Measurements from ENCODE around the gene CHERP.

Gene CHERP

GRCh38 chr19:16541526-16542044 lies 652 bp downstream of the CHERP start:
- DNase-seq = no peak

- DNase-seq = no peak
These were observed 1.3 kb downstream of the CHERP start for GRCh38 chr19:16540948-16541347.

GRCh38 chr19:16537111-16537510 lies 5.1 kb downstream of the CHERP start:
- no peak for DNase-seq

- no peak for DNase-seq
These were observed 6.1 kb downstream of the CHERP start for GRCh38 chr19:16536130-16536529.

DNA sequence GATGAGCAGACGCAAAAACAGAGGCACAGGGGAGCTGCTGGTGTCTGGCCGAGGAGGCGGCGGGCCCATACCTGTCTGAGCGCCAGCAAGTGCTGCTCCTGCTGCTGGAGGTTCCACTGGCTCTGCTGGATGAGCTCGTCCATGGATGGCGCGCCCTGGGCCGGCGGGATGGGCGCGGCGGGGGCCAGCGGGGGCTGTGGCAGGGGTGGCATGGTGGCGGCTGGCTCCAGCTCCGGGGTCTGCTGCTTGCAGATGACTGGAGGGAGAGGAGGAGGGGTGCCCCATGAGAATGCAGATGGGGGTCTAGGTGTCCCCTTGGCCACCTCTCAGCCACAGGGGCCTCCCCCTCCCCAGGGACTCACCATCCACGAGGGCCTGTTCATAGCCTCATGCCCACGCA lies 6.9 kb downstream of the CHERP start:
- DNase-seq = no peak

- no peak for DNase-seq
These were observed 9.6 kb downstream of the CHERP start for GRCh38 chr19:16532440-16533234.

DNA sequence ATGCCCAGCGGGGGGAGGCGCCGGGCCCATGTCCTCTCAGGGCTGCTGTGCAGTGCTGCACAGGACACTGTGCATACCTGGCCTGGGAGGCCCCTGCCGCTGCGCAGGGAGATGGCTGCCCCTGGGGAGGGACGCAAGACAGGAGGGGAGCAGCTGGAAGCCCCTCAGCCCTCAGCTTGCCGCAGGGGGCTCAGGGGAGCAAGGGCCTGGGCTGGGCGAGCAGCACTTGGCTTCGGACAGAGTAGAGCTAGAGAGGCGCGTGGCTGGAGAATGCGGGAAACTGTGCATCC lies 10.9 kb downstream of the CHERP start:
- no peak for DNase-seq

DNA sequence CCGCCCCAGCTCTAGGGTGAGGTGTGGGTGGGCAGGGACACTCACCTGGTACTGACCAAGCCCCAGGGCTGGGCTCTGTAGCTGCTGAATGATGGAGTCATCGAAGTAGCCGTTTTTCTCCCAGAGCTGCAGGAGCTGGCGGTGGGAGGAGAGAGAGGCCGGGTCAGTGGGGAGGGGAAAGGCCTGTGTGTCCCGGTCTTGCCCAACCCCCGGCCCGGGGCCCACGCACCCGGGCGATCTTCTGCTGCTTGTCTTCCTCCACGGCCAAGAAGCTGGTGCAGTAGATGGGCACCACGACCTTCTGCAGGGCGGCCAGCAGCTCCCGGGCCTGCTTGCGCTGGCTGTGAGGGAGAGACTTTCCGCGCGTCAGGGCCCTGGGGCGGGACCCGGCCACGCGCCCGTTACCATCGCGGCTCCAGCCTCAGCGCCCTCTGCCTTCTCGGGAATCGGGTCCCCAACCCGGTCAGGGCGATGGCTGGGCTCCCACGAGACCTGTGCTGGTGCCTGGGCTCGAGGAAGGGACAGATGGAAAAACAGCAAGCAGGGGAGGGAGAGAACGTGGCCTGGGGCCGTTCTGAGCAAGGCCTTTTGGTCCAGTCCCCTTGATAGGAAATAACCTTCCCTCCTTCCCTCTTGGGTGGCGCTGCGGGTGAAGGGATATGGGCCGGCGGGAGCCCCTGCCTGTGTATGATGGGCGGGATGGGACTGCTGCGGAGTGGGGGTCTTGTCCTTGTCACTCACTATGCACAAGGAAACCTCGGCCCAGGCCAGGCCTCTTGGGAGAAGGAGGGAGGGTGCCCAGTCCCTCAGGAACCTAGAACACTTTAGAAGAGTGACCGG lies 11.5 kb downstream of the CHERP start:
- no peak for DNase-seq

- no peak for DNase-seq
These were observed 12.6 kb downstream of the CHERP start for GRCh38 chr19:16529466-16530144.

- no peak for DNase-seq
These were observed 14.2 kb downstream of the CHERP start for GRCh38 chr19:16527971-16528521.

DNA sequence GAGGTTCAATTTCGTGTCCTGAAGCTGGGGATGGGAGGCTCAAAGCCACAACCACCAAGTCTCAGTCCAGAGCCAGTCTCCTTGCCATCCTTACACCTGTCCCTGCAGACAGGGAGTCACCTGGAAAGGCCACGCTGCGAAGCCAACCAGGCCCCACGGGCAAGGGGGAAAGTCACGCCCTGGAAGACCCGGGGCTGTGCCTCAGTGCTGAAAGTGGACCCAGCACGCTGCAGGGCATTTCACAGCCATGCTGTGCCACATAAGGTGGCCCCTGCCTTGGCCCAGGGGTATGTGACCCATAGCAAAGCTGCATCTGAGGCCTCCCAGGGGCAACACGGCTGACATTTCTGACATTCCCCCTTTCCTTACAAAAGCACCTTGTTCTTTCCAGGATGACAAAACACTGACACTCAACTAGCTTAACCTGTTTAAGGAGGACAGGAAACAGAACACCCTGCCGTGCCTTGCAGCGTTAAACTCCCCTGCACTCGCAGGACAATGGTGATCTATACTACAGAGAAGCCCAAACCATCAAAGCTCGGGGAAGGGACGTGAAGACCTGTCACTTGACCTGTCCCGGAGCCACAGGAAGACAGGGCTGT lies 14.8 kb downstream of the CHERP start:
- no peak for DNase-seq

DNA sequence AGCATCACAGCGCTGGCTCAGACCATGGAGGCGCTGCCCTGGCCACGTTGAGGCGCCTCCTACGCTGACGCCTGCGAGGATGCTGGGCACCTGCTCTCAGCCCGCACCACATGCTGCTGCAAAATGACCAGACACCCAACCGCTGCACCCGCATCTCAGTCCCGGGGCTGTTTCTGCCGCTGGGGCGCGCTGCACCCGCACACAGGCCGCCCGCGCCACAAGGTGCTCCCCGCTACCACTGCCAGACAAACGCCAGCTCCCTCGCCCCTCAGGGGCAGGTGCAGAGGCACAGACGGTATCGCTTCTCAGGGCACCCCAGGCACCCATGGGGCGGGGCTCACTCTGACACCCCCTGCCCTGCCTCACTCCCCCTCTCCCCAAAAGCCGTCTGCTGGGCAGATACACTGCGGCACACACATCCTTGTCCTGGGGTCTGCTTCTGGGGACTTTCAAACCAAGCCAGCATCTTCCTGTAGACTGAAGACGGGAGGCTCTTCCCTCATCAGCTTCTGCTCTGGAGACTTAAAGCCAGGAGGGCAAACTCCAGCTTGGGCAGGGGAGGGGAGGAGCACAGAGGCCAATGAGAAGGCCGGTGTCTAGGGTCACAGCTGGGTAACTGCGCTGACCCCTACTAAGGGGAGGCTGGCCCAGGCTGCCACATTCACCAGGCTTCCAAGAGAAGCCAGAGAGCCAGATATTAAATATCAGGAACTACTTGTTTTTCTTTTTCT lies 16.3 kb downstream of the CHERP start:
- no peak for DNase-seq

DNA sequence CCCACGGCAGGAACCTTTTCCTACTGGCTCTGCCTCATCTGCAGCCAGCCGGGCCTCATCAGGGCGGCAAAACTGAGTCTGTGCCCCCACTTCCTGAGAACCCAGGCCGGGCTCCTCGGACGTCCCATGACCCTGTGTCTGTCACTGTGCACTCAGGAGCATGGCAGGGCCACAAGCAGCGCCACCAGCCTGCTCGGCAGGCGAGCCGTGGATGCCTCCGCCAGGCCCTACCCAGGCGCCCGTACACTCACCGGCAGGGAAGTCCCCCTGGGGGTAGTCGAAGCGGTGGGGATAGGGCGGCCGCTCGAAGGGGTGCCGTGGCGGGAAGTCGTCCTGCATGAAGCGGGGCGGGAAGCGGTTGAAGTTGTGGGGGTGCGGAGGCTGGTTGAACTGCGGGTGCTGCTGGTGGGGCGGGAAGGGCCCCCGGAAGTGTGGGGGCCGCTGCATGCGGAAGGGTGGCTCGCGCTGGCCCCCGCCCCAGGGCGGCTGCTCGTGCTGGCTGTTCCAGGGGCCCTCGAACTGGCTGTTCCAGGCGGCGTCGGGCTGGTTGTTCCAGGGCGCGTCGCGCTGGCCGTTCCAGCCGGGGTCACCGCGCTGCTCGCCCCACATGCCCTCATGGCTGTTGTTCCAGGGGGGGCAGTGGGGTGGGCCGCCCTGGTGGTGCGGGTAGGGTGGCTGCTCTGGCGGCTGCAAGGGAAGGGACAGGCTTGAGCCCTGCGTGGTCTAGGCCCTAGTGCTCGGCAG lies 17.1 kb downstream of the CHERP start:
- DNase-seq = no peak

DNA sequence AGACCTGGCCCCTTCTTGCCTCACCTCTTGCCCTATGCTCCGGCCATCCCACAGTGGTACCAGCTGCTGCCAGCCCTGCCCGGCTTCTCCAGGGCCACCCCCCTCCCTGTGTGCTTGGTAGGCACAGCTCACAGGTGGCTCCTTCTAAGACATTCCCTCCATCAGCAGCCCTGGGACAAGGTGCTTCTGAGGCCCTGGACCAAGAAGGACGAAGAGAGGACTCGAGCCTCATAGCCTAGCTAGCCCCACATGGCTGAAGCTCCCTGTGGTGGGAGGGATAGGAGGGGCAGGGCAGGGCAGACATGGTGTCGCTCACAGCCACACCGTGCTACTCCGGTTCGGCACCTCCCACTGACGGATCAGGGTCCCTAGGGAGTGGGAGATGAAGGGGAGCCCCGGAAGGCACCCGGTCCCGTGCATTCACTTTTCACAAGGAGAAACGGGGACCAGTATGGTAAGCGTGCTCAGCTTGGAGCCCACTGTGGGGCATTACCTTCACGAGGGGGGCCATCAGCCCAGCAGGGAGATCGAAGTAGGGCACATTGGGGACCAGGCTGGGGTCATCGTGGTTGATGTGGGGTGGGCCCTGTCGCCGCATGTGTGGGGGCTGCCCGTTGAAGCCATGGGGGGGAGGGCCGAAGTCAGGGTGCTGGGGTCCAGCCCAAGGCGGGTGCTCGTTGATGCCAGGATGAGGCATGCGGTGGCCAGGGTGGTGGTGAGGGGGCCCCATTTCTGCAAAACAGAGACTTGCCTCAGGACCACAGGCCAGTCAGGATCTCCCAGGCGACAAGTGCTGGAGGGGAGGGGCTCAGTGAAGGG lies 19.5 kb downstream of the CHERP start:
- DNase-seq = no peak

GRCh38 chr19:16521715-16522289 lies 20.4 kb downstream of the CHERP start:
- DNase-seq = no peak

- DNase-seq = no peak
These were observed 21.1 kb downstream of the CHERP start for GRCh38 chr19:16520986-16521624.

GRCh38 chr19:16520074-16520973 lies 21.9 kb downstream of the CHERP start:
- DNase-seq = no peak

DNA sequence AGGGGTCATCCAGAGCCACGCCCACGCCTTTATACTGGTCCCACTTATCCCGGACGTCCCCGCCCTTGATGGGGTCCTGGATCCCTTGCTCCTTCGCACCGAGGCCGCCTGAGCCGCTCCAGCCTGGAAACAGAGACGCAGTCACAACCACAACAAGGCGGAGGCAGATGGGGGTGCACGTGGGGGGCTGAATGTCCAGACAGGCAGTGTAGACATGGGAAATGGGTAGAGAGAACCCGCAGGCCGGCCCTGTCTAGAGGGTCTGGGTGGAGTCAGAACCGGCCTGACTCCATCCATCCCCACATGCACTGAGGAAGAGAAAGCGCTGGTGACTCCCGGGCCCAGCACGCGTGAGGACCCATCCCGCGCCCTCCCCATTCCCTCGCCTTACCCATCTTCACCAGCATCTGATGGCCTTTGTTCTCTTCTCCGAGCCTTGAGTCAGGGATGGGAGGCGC lies 23.0 kb downstream of the CHERP start:
- DNase-seq = no peak
